Fibroblast of gingiva (primary cell): ENCODE measurements around the gene PLOD1.
"Not testable (repeated sequence)": the region's sequence is repeated elsewhere in the genome, so short reads cannot be mapped to it uniquely, and the experiment has no call there.

Experiments
- DNase-seq: peaks from one replicate; pipeline ENCODE4 v3.0.0-alpha.2; 2011; ENCODE audit warnings: low read depth

The PLOD1 gene

GRCh38 chr1:11939794-11940193 lies 5.3 kb downstream of the PLOD1 start:
- not testable (repeated sequence) for DNase-seq

GRCh38 chr1:11940260-11940921 lies 5.9 kb downstream of the PLOD1 start:
- DNase-seq, result peak; percentile 66

GRCh38 chr1:11942280-11942679 lies 7.8 kb downstream of the PLOD1 start:
- DNase-seq, result no peak

GRCh38 chr1:11943619-11944018 lies 9.1 kb downstream of the PLOD1 start:
- DNase-seq, result no peak

- DNase-seq, result no peak
Measured at GRCh38 chr1:11944358-11944931, 9.9 kb downstream of the PLOD1 start.

GRCh38 chr1:11946647-11947046 lies 12.1 kb downstream of the PLOD1 start:
- DNase-seq, result no peak

GRCh38 chr1:11948822-11949458 lies 14.4 kb downstream of the PLOD1 start:
- no peak for DNase-seq

GRCh38 chr1:11951901-11952300 lies 17.4 kb downstream of the PLOD1 start:
- no peak for DNase-seq

GRCh38 chr1:11952455-11953109 lies 18.1 kb downstream of the PLOD1 start:
- DNase-seq, result no peak

GRCh38 chr1:11955221-11955620 lies 20.7 kb downstream of the PLOD1 start:
- DNase-seq, result no peak

GRCh38 chr1:11957398-11957797 lies 22.9 kb downstream of the PLOD1 start:
- DNase-seq, result no peak

- DNase-seq, result no peak
Measured at GRCh38 chr1:11957897-11958296, 23.4 kb downstream of the PLOD1 start.

GRCh38 chr1:11960276-11960675 lies 25.8 kb downstream of the PLOD1 start:
- DNase-seq, result no peak

- DNase-seq, result no peak
Measured at GRCh38 chr1:11960715-11961114, 26.2 kb downstream of the PLOD1 start.

GRCh38 chr1:11961230-11961629 lies 26.7 kb downstream of the PLOD1 start:
- DNase-seq, result peak; percentile 75

GRCh38 chr1:11963622-11964021 lies 29.1 kb downstream of the PLOD1 start:
- DNase-seq, result no peak

- no peak for DNase-seq
Measured at GRCh38 chr1:11964656-11965055, 30.1 kb downstream of the PLOD1 start.

GRCh38 chr1:11967028-11967547 lies 32.6 kb downstream of the PLOD1 start:
- no peak for DNase-seq

- DNase-seq, result no peak
Measured at GRCh38 chr1:11970441-11971185, 36.1 kb downstream of the PLOD1 start.

- peak; percentile 70 for DNase-seq
Measured at GRCh38 chr1:11977625-11978024, 43.1 kb downstream of the PLOD1 start.

GRCh38 chr1:11978301-11978700 lies 43.8 kb downstream of the PLOD1 start:
- no peak for DNase-seq
